Stimulated activated CD4-positive, alpha-beta T cell treated with anti-CD3 and anti-CD28 coated beads, Interleukin-1b, Interleukin-23, amount 100 ng/mL, for 4 hours (primary cell): ENCODE data around the gene RAI1.

ENCODE experiments used
- DNase-seq, 2 donors: peaks; one replicate each; pipeline ENCODE4 v3.0.0-alpha.2; 2020; ENCODE audit warnings: low read depth in 2 of 2

Gene RAI1

DNA sequence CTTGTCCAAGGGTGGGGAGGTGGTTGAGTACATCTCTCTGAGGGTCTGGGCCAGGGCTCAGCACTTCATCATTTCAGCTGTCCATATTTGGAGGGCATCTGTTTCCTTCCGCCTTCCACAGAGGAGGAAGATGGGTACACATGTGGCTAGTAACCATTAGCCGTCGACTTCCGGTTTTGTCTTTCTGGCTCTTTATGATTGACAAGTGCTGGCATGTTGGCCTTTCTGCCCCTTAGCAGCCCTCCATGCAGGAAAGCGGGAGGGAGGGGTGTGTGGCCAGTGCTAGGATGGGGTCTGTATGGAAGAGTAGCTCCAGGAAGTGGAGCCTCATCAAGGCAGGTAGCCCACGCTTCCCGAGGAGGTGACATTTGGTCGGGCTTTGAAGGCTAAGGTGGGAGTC lies 69.6 kb downstream of the RAI1 start:
- DNase-seq: no peak

DNA sequence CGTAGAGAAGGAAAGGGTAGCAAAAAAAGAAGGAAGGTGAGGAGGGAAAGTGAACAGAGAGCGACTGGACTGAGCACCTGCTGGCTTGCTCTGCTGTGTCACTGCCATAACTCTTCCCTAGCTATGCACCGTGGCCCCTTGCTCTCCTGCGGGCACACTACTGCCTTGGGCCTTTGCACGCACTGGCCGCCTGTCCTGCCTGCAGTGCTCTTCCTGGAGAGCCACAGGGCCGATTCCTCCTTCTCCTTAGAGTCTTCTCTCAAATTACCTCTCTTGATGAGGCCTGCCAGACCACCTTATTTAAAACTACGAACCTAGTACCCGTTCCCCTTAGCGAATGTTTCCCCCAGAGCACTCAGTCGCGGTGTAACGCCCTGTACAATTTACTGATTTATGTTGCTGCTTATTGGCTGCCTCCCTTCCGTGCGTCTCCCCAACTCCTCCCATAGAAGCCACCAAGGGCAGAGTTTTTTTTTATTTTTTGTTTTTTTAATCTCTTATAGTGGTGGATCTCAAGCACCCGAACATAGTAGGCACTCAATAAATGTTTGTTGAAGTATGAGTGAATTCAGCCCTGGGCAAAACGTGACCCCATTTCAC lies 70.3 kb downstream of the RAI1 start:
- no peak for DNase-seq

DNA sequence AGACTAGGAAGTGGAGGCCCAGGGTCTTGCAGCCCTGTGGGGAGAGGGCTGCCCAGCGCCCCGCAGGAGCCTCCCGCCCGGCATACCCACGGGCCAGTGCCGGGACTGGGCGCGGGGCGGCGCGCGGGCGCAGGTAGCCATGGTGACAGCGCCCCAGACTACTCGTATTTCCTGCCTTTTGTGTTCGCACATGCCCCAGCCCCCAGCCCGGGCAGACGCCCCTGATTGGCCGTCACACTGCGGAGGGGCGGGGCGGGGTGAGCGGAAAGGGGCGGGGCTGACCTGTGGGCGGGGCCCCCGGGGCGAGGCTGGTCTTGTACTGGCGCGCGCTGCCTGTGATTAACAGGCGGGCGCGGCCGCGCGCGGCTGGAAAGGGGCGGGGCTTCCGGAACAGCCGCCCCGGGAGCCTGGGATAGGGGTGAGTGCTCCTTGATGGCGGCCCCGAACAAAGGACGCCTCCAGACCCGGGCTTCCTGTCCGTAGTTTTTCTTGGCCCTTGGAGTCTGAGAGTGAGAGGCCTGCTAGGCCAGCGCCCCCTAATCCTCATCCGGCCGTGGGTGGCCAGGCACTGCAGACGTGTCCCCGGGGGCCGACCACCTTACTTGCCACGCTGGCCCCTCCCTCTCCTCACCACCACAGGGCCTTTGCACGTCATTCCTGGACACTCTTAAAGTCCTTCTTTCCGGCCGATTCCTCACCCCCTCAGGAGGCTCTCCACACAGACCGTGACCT lies 71.0 kb downstream of the RAI1 start:
- DNase-seq: peak; percentile 97

DNA sequence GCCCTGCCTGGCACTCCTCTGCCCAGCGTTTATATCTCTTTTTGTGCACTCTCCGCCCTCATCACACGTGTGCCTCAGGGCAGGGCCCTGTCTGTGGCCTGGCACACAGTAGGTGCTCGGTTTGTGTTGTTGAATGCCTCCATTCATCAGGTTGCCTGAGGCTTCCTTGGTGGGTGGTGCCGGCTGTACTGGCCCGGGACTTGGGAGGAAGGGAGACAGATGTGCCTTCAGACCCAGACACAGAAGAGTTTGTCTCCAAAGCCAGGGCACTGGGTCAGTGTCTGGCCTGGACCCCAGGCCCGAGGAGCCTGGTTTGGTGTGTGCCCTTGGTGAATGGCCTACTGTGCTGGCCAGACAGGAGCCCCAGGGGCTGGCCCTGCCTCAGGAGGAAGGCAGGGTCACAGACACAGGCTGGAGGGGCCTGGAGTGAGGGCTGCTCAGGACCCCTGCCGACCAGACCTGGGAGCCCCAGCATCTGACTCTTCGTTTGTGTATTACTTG lies 71.6 kb downstream of the RAI1 start:
- DNase-seq: no peak

DNA sequence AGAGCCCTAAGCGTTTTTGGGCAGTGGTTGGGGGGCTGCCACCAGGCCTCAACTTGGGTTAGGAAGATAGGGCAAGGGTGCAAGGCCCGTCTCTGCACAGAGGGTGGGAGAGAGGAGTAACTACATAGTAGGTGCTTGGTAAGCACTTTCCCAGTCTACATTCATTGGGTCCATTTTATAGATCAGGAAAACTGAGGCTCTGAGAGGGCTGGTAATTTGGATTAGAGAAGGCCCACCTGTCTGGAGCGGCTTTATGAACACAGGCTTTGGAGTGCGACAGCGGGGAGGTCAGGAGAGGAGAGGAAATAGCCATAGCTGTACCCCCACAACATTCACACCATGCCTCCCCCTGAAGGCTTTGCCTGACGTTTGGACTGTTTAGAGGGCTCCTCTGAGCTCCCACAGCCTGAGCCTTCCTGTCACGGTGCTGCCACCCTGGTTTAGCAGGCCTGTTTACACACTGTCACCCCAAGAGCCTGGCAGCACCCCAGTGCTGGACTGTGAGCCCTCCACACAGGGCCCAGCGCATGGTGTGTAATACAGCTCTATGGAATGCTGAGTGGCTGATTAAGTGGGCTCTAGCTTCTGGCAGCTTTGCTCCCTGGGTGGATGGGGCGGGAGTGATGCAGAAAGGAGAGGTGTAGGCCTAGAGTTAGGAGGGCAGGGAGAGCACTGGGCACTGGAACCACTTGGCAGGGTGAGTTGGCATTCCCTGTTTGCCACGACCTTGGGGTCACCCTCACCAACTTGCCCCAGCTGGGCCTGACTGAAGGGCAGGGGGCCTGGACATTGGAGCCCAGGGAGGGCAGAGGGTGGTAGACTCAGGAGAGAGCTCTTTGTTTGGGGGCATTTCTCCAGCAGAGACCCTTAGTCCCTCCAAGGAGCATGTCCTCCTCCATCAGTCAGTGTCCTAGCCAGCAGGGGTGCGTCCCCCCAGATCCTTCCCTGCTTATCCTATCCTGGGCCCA lies 73.7 kb downstream of the RAI1 start:
- no peak for DNase-seq

DNA sequence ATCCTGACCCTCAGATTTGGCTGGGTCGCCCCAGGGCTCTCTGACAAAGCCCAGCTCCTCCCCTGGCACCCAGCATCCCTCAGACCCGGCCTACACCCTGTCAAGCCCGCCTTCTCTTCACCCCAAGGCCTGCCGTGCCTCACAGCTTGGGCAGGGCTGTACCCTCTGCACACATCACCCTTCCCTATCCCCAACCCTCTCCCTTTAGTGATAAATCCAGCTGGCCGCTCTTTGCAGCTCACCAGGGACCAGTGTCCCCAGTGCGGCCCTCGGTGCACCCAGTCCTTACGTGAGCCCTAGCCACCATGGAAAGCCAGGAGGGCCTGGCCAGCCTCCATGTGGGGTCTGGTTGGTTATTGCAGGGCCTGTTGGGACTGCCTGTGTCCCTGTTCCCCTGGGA lies 74.5 kb downstream of the RAI1 start:
- no peak for DNase-seq

DNA sequence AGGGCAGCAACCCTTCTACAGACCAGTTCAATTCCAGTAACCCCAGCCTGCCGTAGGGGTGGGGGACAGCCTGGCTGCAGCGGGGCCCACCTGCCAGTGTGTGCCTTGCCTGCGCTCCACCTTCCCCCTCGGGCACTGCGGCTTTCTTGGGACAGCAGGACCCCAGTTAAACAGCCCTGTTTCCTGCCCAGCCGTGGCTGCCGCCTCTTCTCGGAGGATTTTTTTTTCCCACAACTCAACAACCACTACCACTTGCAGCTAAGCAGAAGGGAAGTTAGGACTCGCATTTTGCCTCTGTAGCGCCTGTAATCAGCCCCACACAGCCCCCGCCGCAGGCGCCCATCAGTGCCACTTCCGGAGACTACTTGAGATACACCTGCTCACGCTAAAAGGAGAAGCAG lies 76.1 kb downstream of the RAI1 start:
- no peak for DNase-seq

DNA sequence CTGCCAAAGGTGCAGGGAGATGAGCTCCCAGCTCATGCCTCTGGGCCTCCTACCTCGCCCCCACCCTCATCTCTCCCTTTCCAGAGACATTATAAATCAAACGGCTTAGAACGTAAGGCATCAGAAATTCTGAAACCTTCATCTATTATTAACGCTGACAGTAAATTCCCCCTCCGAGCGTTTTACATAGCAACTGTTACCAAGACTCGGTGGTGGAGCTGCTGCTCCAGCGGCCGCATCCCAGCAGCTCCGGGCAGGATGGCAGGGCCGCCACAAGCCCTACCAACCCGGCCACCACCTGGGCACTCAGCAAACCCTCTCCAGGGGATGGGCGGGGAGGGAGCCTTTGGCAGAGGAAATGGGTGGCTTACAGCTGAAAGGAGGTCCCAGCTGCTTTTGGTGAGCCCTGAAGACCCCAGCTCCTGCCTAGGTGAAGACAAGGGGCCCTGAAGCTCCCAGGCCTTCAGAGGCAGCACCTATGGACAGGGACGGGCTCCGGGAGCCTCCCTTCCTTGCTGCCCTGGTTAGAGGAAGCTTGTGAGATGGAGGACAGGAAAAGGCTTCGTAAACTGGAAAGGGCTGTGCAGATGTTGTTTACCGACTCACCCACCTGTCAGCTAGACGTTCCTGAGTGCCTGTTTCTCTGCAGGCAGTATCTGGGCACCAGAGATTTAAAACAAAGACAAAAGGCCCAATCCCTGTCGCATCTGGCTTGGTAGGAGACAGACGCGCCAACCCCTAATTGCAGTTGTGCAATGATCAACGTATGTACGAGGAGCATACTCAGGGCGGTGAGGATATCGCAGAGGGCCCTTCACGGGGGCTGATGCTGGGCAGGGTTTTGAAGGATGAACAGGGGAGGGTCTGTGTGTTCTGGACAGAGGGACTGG lies 76.9 kb downstream of the RAI1 start:
- DNase-seq: no peak

DNA sequence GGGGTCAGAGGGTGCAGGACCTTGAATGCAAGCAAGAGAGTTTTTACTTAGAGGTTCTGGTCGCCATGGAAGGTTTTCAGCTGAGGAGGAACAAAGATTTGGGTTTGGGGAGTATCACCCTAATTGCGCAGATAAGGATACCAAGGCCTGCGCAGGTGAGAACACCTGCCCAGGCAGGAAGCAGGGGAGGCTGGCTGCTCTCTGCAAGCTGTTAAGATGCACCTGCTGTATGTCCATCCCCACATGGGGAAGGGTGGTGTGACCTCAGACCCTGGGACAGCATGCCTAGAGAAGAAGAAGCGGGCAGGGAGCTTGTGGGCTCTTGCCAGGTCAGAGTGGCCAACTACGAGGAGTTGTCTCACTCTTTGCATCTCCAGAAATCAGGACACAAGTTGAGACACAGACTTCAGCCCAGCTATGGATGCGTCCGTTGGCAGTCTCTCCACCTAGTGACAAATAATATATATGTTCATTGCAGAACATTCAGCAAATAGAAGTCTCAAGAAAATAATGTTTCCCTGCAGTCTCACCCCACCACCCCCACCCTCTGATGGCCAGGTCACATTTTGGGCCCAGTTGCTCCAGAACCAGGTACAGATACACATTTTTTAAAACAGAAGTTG lies 77.8 kb downstream of the RAI1 start:
- no peak for DNase-seq

DNA sequence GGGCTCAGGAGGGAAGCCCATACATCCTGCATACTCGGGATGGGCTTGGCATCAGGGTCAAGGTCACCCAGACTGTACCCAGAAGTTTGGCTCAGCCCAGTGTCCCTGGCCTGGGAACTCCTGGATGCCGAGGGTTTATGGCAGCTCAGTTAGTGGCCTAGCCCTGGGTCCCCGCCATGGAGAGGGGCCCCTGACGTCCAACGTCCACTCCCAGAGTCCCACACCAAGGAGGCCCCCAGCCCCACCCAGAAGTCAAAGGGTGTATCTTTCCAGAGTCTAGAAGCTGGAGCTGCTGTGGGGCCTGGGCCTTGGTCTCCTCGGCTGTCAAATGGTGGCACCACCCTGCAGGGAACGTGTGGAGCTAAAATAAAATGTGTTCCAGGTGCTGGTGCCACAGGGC lies 79.1 kb downstream of the RAI1 start:
- DNase-seq: no peak

DNA sequence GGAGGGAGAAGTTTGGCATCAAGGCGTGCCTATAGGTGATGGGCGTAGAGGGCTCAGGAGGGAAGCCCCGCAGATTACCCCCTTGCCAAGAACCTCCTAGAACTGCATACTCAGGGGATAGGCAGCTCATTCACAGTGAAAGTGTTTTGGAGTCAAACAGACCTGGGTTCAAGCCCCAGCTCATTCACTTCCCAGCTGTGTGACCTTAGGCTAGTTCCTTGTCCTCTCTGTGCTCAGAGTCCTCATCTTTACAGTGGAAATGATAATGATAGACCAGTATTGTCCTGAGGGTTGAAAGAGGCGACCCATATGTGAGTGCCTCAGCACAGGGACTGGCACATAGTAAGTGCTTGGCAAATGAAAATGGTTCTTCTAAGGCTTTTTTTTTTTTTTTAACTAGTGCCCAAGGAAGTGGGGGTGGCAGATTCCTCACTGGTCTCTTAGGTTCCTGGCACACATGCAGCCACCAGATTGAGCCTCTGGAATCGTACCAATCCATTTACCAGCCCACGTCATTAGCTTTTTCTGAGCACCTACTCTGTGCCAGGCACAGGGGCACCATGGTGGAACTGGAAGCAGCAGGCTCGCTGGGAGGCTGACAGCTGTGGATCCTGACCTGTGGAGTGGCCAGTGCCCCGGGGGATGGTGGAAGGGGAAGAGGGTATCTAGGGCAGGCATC lies 79.8 kb downstream of the RAI1 start:
- no peak for DNase-seq

DNA sequence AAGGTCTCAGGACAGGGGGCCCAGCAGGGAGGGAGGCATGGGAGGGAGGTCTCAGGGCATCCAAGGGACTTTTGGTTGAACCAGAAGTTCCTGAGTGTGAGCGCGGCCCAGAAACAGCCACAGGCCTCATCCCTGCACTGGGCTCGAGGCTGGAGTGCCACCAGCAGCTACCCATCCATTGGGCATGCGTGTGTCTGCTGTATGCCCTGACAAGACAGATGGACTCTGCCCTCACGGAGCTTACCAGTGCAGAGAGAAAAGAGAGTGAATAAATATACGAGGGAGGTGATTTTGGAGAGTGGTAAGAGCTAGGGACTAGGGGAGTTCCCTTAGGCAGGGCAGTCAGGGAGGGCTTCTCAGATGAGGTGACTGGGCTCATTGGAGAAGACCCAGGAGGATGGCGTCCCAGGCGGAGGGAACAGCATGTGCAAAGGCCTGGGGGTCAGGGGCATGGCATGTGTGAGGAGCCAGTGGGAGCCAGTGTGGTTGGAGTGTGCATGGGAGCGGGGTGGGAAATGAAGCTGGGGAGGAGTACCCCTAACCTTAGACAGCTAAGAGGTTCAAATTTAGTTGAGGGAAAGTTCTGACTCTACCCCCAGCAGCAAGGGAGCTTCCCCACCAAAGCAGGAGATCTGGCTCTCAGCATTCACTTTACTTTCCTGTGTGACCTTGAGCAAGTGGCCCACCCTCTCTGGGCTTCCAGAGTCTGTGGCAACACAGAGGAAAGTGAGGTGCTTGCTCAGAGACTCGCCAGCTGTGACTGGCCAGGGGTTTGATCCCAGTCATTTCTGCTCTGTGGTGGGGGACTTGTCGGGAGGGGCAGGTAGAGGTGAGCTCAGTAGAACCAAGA lies 80.9 kb downstream of the RAI1 start:
- DNase-seq: no peak

DNA sequence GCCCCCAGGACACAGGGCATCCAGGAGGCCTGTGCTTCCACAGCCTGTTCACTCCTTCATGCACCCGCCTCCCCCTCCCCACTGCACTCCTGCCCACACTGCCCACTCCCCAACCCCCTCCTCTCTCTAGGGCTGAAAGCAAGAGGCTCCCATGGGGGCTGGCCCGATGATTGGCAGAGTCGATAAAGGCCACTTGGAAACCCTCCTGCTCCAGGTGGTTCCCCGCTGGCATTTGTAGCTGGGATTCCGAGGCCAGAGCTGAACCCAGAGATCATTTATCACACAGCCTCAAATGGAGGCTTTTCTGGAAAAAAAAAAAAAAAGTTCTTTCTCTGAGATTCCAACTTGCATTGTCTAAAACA lies 81.5 kb downstream of the RAI1 start:
- no peak for DNase-seq

DNA sequence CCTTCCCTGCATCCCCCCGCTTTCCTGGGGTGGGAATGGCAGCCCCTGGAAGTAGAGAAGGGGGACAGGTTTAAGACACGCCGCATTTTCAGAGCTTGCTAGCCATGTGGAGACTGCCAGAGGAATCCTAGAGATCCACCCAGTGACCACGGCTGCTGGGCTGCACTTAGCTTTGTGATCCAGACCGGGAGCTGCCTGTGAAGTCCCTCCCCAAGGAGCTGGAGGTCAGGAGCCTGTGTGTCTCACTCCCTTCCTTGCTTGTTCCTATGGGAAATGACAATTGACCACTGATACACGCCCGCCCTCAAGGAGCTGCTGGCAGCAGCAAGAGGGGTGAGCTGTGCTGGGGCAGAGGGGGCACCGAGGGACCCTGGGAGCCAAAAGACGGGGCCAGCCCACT lies 81.9 kb downstream of the RAI1 start:
- no peak for DNase-seq

DNA sequence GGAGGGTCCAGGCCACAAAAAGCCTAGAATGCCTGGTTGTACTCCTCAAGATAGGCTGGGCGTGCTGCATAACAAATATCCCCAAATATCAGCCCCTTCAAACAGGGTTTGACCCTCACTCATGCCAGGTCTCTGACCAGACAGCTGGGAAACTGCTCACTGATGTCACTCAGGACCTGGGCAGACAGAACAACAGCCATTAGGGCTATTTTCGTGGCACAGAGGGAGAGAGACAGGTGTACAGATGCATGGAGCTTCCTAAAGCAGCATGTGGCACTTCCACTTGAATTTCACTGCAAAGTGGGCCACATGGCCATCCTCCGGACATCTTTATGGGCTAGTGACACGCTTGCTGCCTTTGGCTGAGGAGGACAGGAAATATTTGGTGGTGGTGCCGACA lies 82.5 kb downstream of the RAI1 start:
- no peak for DNase-seq

DNA sequence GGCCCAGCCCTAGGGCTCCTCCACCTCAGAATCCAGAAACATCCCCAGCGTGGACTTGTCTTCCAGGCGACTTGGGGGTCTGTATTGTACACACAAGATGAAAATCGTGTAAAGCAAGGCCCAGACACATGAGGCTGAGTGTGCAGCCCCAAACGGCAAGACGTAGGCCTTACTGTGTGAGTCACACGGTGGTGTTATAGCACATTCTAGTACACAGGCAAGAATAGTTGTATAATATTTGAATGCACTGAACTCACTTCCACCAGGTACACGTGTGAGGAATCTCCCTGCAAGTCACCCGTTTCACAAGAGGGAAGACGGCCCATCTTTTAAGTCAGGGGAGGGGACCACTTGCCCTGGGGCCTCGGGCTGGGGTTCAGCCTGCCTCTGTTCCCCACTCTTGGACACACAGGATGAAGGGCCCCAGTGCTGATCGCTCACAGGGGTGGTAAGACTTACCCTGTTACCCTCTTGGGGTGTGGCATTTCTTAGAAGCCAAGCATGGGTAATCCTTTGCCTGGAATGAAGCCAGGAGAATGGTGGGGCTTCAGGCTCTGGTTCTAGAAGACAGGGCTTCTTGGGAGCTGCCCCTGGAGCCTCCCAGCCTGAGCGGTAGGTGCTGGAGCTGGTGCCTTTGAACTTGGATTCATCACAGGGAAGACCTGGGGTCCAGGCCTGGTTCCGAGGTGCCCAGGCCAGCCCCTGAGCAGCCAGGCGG lies 84.3 kb downstream of the RAI1 start:
- DNase-seq: no peak

DNA sequence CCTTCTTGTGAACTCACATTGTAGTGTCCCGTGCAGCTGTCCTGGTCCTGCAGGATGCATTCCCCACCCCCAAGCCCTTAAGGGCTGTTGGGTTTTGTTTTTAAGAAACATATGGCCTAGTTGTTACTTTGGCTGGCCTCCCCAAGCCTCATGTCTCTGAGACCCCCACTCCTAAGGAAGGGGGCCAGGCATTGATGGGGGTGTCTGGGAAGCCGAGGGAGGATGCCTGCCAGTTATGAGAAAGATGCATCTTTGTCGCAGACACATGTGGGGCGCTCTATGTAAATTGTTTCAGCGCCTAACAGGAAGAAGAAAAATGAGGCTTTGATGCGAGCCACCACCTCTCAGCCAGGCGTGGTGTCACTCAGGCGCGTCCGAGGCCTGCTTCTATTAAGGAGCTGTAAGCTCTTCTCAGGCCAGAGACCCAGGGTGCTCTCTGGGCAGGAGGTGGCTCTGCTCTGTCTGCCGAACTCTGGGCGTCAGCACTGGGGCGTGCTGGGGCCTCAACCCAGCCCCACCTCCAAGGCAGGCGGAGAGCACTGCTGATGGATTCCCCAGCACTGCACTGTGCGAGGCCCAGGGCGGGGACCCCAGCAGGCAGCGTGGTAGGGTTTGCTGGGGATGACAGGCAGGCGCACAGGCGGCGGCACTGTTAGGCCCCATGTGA lies 85.0 kb downstream of the RAI1 start:
- DNase-seq: no peak

DNA sequence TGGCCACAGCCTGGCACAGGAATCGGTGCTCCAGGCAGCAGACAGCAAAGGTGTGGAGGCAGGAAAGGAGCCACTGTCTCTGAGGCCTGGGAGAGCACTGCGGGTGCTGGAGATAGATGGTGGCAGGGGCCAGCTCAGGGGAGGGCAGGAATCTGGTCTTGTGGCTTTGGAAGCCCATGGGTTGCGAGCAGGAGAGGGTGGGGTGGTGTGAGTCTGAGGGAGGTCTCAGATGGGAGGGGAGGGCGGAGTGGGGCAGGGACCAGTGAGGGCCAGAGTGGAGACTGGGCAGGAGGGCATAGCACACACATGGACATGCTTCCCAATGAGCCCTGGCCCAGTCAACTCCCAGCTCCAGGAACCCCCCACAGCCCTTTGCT lies 85.5 kb downstream of the RAI1 start:
- DNase-seq: no peak
